GM21381 (cell line): ENCODE measurements around the gene GZMM.
A peak's percentile ranks its signal among the peaks of the same experiment; 100 is the strongest.

ENCODE experiments used
- ATAC-seq: cut with Tn5 transposase; IDR thresholded peaks from one replicate; pipeline ENCODE4 v1.9.1; 2021; ENCODE audit warnings: mild to moderate bottlenecking, moderate library complexity; ENCODE audit not compliant: unreplicated experiment

Gene GZMM

DNA sequence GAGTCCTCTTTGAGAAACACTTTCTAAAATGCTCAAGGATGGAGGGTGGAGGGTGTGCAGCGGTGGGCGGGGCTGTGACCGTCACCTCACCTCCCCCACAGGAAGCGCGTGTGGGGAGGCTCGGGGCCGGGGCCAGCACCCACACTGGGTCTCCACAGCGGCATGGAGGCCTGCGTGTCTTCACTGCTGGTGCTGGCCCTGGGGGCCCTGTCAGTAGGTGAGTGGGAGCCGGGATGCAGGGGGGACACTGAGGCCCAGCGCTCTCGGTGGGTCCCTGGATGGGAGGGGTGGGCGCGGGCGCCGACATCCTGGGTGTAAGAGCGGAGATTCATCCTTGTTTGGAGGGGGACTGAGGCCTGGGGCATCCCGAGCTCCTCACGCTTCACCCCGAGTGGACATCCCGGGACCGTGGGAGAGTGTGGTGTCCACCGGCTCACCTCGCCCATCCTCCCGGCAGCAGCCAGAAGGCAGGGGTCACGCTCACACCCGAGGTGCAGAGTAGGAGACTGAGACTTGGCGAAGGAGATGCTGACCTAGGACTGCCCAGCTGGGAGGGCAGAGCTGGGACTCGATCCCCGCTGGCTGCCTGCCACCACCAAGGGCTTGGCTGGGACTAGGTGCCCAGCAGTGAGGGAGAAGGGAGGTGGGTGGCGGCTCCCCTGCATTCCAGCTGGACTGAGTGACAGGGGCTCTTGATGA lies at the start of gene GZMM:
TSS of gene GZMM (plus strand) at position 144 of the 699 bp plus-strand sequence. CDS start at position 163, 19 bp downstream.
- no peak for ATAC-seq

DNA sequence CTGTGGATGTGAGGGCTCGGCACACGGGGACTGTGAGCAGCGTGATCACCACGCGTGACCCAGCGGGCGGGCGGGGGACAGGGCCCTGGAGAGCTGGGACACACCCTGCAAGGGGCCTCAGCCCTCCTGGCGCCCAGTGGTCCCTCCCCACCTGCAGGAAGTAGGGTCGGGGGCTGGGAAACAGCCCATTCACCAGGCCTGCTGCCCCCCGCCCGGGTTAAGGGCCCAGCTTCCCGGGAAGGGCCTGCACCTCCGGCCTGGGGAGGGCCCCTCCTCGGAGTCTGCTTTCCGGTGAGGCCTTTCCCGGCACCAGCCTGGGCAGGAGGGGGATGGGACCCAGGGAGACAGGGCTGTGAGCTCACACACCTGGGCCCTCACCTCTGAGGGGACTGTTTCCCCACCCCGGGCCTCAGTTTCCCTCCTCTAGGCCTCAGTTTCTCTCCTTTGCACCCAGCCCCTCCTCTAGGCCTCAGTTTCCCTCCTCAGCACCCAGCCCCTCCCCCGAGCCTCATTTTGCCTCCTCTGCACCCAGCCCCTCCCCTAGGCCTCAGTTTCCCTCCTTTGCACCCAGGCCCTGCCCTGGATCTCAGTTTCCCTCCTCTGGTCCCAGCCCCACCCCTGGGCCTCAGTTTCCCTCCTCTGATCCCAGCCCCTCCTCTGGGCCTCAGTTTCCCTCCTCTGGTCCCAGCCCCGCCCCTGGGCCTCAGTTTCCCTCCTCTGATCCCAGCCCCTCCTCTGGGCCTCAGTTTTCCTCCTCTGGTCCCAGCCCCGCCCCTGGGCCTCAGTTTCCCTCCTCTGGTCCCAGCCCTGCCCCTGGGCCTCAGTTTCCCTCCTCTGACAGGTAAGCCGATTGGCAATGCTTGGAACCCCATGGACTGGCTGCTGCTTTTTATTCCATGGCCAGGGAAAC lies 49.4 kb upstream of the GZMM start:
- ATAC-seq: no peak

GRCh38 chr19:495081-495401 lies 48.8 kb upstream of the GZMM start:
- ATAC-seq: no peak

GRCh38 chr19:495402-496111 lies 48.3 kb upstream of the GZMM start:
- no peak for ATAC-seq

DNA sequence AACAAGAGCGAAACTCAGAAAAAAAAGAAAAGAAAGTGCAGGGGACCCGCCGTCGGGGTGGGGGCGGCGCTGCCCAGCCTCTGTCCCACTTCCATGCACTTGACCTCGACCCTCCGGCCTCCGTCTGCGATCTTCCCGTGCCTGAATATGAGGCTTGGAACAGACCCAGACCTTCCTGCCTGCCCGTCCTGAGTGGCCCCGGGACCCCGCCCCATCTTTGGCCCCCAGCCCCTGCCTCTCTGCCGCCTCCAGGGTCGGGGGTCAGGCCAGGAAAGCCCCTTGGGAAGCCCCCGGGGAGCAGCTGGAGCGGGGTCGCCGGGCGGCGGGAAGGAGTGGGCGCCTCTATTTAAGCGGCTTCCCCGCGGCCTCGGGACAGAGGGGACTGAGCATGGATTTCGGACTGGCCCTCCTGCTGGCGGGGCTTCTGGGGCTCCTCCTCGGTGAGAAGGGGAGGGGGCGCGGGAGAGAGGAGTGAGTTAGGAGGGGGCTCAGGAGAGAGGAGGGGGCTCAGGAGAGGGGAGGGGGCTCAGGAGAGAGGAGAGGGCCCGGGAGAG lies 47.7 kb upstream of the GZMM start, which contains the start of gene MADCAM1:
TSS of gene MADCAM1 (plus strand) at position 375 of the 554 bp plus-strand sequence. CDS start at position 389, 14 bp downstream.
- ATAC-seq: no peak

GRCh38 chr19:496986-497385 lies 46.9 kb upstream of the GZMM start:
- no peak for ATAC-seq

- no peak for ATAC-seq
These were observed 46.4 kb upstream of the GZMM start for GRCh38 chr19:497491-497868.

DNA sequence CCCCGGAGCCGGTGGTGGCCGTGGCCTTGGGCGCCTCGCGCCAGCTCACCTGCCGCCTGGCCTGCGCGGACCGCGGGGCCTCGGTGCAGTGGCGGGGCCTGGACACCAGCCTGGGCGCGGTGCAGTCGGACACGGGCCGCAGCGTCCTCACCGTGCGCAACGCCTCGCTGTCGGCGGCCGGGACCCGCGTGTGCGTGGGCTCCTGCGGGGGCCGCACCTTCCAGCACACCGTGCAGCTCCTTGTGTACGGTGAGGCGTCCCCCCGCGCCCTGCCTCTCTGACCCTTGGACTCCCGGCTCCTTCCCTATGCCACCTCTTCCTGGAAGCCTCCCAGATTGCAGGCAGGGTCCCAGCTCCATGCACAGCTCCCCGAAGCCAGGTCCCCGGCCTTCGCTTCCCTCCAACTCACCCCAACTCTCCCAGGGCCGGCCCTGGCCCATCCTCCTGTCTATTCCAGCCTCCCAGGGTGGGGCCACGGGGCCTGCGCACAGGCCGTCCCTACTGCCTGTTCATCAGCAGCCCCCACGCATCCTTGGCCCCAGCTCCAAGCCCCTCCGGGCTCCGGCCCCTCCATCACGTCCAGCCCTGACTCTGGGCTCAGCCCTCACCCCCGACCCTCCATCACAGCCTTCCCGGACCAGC lies 45.9 kb upstream of the GZMM start:
- no peak for ATAC-seq

DNA sequence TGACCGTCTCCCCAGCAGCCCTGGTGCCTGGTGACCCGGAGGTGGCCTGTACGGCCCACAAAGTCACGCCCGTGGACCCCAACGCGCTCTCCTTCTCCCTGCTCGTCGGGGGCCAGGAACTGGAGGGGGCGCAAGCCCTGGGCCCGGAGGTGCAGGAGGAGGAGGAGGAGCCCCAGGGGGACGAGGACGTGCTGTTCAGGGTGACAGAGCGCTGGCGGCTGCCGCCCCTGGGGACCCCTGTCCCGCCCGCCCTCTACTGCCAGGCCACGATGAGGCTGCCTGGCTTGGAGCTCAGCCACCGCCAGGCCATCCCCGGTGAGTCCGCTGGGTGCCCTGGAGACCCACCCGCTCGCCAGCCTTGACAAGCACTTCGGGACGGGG lies 45.4 kb upstream of the GZMM start:
- no peak for ATAC-seq

DNA sequence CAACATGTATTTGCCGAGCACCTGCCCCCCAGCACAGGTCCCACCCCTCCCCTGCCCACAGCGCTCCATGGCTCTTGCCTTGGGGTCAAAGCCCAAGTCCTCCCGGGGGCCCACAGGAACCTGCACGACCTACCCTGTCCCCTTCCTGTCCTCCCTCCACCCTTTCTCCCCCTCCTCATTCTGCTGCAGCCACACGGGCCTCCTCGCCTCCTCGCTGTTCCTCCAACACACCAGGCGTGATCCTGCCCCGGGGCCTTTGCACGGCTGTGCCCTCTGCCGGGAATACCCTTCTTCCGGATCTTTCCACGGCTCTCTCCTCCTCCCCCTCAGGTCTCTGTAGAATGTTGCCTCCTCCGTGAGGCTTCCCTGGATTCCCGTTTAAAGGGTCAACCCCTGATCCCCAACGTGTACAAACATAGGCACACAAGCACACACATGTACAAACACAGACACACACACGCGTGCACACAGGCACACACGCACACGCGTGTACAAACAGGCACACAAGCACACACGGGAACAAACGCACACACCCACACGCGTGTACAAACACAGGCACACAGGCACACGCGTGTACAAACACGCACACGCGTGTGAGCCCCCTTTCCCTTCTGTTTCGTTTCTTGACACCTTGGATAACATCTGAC lies 44.8 kb upstream of the GZMM start:
- ATAC-seq: no peak

DNA sequence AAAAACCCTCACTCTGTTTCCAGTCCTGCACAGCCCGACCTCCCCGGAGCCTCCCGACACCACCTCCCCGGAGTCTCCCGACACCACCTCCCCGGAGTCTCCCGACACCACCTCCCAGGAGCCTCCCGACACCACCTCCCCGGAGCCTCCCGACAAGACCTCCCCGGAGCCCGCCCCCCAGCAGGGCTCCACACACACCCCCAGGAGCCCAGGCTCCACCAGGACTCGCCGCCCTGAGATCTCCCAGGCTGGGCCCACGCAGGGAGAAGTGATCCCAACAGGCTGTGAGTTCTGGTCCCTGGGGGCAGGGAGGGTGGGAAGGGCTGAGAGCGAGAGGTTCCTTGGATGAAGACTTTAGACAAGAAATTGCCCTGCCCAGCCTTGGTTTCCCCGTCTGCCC lies 42.2 kb upstream of the GZMM start:
- ATAC-seq: no peak

- ATAC-seq: no peak
These were observed 39.2 kb upstream of the GZMM start for GRCh38 chr19:504616-505015.

GRCh38 chr19:506404-507285 lies 37.2 kb upstream of the GZMM start:
- peak; percentile 61 for ATAC-seq

- peak; percentile 59 for ATAC-seq
These were observed 36.3 kb upstream of the GZMM start, which contains the start of gene TPGS1 for GRCh38 chr19:507286-508203. Gene TPGS1 (plus strand): TSS chr19:507497. CDS start chr19:507507, 10 bp downstream.

DNA sequence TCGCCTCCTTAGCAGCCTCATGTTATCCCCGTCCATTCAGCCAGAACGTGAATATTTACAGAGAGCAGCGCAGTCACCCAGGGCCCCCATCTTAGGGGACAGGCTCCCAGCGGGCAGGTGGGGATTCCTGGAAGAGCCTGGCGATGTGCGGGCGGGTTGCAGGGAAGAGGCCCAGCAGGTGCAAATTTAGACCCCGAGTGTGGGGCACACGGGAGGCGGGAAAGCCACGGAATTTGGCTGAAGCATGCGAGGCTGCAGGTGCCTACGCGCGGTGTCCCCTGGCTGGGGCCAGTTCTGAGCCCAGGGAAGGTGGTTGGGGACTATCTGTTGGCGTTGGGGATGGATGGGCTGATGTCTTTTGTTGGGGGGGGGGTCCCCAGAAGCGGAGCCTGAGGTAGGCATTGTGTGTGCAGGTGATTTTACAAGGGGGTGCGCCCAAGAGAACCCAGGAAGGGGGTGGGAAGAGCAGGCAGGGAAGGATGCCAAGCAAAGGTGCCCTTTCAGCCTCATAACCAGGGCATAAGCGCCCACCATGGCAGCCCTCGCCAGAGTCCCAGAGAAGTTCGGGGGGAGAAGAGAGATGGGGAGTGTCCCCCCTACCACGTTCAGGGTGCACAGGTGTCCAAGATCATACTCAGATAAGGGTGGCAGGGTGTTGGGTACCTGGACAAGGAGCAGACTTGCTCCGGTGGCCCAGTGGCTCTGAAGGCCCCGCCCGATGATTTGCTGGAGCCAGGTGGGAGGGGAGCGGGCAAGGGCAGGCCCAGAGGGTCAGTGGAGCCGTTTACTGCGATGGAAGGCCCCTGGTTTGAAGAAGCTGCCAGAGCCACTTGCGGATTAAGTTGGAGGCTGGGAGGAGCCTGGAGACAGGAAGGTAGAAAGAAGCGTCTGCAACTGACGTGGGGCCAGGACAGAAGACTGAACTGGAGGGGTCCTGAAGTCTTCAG lies 35.4 kb upstream of the GZMM start:
- no peak for ATAC-seq

GRCh38 chr19:510606-511100 lies 33.2 kb upstream of the GZMM start:
- no peak for ATAC-seq
